Activated CD8-positive, alpha-beta T cell treated with anti-CD3 and anti-CD28 coated beads for 36 hours (primary cell): Measurements from ENCODE around the gene OLFML2A. TPM values are rescaled to one million over a fixed set of nuclear protein-coding genes. Genes with fewer than 3 reads are reported as not detected.

ENCODE experiments used
- ATAC-seq: fragments of 200-7000 bp; cut with Tn5 transposase; one replicate; pipeline ENCODE4 v1.10.0; 2021; ENCODE audit warnings: mild to moderate bottlenecking, moderate library complexity
- CTCF ChIA-PET: fragments of 350-600 bp; sonication (Branson Sonifier 250); formaldehyde crosslinking; loops from one replicate; lab custom pipeline; 2021; ENCODE audit warnings: antibody characterized with exemption; lab: Charles Lee
- POLR2A ChIA-PET: fragments of 350-600 bp; sonication (Branson Sonifier 250); formaldehyde crosslinking; loops from one replicate; lab custom pipeline; 2021; ENCODE audit warnings: antibody characterized with exemption; lab: Charles Lee
- DNase-seq: peaks from one replicate; pipeline ENCODE4 v3.0.0-alpha.2; 2020
- H3K27ac Mint-ChIP-seq: one replicate; pipeline ENCODE4 v1.8.0; 2021; ENCODE audit warnings: mild to moderate bottlenecking, mixed read lengths
- H3K27me3 Mint-ChIP-seq: one replicate; pipeline ENCODE4 v1.8.0; 2021; ENCODE audit warnings: mixed read lengths
- H3K36me3 Mint-ChIP-seq: one replicate; pipeline ENCODE4 v1.8.0; 2021; ENCODE audit warnings: low read depth, mixed read lengths
- H3K4me1 Mint-ChIP-seq: one replicate; pipeline ENCODE4 v1.8.0; 2021; ENCODE audit warnings: low read depth, mixed read lengths
- H3K4me3 Mint-ChIP-seq: one replicate; pipeline ENCODE4 v1.8.0; 2021; ENCODE audit warnings: mild to moderate bottlenecking, moderate library complexity, mixed read lengths
- H3K9me3 Mint-ChIP-seq: one replicate; pipeline ENCODE4 v1.8.0; 2021; ENCODE audit warnings: mixed read lengths
- intact Hi-C: fragments of 100-400 bp; cut with micrococcal nuclease; formaldehyde crosslinking; loops from one replicate; pipeline ENCODE4 v1.10.0; 2022
- total RNA-seq, 2 experiments: library from RNA; stranded (reverse); gene quantifications; one replicate each; pipeline ENCODE4 v1.2.3, GENCODE V29; 2021
- TF ChIP-seq, protein P1 (sequence below): fragments of 200-600 bp; IDR thresholded peaks from one replicate; pipeline ENCODE4 v1.8.0; 2022; ENCODE audit warnings: antibody characterized with exemption, mild to moderate bottlenecking

Gene OLFML2A
- total RNA-seq, 2 experiments from 2014 or later = not detected

DNA sequence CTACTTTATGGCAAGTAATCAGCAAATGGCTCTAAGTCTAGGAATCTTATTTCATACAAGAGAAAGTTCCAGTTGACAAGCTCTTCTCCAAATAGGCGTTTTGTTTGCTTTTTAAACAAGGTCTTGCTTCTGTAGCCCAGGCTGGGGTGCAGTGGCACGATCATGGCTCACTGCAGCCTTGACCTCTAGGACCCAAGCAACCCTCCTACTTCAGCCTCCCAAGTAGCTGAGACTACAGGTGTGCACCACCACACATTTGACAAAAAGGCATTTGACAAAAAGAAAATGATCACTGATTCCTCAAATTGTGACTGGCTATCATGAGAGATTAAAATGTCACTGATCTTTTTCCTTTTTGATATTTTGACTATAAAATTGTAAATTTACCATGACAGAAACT is 37.6 kb upstream of the OLFML2A start:
- ATAC-seq = no peak
- CTCF ChIA-PET = interaction anchor here (0.7 kb wide), 1 partner anchor 27 kb away, joined by 3 read pairs; no protein-coding TSS in a partner anchor

GRCh38 chr9:124741149-124741548 is 35.8 kb upstream of the OLFML2A start:
- intact Hi-C loops = no loop called here
- Mint-ChIP-seq H3K27me3 (peaks cover 9% of the 10 kb centered on the region), H3K9me3 (no peaks in the 10 kb centered on the region), H3K4me1 (peaks cover 10% of the 10 kb centered on the region), H3K36me3 (no peaks in the 10 kb centered on the region), H3K4me3 (no peak overlapping the region), H3K27ac (no peak overlapping the region)
- ATAC-seq (no peak), DNase-seq (no peak)
- TF ChIP-seq, protein P1, sequence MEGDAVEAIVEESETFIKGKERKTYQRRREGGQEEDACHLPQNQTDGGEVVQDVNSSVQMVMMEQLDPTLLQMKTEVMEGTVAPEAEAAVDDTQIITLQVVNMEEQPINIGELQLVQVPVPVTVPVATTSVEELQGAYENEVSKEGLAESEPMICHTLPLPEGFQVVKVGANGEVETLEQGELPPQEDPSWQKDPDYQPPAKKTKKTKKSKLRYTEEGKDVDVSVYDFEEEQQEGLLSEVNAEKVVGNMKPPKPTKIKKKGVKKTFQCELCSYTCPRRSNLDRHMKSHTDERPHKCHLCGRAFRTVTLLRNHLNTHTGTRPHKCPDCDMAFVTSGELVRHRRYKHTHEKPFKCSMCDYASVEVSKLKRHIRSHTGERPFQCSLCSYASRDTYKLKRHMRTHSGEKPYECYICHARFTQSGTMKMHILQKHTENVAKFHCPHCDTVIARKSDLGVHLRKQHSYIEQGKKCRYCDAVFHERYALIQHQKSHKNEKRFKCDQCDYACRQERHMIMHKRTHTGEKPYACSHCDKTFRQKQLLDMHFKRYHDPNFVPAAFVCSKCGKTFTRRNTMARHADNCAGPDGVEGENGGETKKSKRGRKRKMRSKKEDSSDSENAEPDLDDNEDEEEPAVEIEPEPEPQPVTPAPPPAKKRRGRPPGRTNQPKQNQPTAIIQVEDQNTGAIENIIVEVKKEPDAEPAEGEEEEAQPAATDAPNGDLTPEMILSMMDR = no peak
- ChIA-PET POLR2A (no interaction called here), CTCF (no interaction called here)

More for the DNA sequence above, 37.6 kb upstream of the OLFML2A start:
- Mint-ChIP-seq H3K27me3 (peaks cover 5% of the 10 kb centered on the region), H3K36me3 (no peaks in the 10 kb centered on the region), H3K4me1 (peaks cover 20% of the 10 kb centered on the region), H3K9me3 (no peaks in the 10 kb centered on the region), H3K4me3 (no peak overlapping the region), H3K27ac (no peak overlapping the region)
- POLR2A ChIA-PET = no interaction called here
- TF ChIP-seq, protein P1 = no peak
- no peak for DNase-seq
- intact Hi-C loops = no loop called here

DNA sequence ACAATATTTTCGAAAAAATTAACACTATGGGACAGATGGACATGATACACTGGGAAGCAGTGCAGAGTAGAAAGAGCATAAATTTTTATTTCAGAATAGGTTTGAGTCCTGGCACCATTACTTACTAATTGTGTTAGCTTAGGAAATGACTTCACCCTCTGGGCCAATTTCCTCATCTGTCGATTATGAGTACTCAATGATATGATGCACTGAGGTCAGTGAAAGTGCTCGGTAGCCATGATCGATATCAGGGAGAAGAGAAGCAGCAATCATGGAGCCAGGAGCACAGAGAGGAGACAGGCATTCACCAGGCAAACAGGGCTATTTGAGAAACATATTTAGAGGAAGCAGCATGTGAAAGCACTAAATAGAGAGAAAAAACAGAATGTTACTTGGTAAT is 35.3 kb upstream of the OLFML2A start:
- no peaks in the 10 kb centered on the region for H3K36me3 Mint-ChIP-seq

DNA sequence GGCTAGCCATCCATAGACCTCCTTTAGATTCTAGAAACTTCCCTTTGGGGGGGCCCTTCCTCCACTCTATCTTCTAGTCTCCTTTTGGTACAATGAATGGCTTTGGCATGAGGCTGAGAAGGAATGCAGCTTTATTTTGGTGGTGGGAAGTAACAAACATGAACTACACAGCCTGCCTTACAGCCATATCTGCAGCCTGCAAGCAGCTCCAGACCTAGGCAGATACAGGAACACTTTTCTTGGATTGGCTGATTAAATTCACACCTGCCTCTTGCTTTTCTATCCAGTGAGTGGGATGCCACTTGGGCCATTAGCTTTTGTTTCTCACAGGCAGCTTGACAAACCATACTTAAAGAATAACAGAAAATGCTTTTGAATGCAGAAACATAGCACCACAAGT is 34.0 kb upstream of the OLFML2A start:
- Mint-ChIP-seq H3K4me1 (peaks cover 10% of the 10 kb centered on the region), H3K36me3 (no peaks in the 10 kb centered on the region), H3K27me3 (peaks cover 10% of the 10 kb centered on the region), H3K27ac (no peak overlapping the region), H3K4me3 (no peak overlapping the region), H3K9me3 (no peaks in the 10 kb centered on the region)
- ChIA-PET POLR2A (no interaction called here), CTCF (interaction anchor here (0.9 to 1.8 kb wide), 5 partner anchors 9 to 31 kb away, joined by 3 to 6 read pairs (median 4); no protein-coding TSS in a partner anchor)
- DNase-seq = no peak
- TF ChIP-seq, protein P1 = no peak
- no peak for ATAC-seq
- intact Hi-C loops = no loop called here

More for the DNA sequence above, 35.3 kb upstream of the OLFML2A start:
- Mint-ChIP-seq H3K4me1 (peaks cover 10% of the 10 kb centered on the region), H3K27ac (no peak overlapping the region), H3K4me3 (no peak overlapping the region), H3K27me3 (peaks cover 7% of the 10 kb centered on the region), H3K9me3 (no peaks in the 10 kb centered on the region)
- DNase-seq (no peak), ATAC-seq (no peak)
- POLR2A ChIA-PET = no interaction called here
- CTCF ChIA-PET = no interaction called here
- TF ChIP-seq, protein P1 = no peak
- intact Hi-C loops = no loop called here

DNA sequence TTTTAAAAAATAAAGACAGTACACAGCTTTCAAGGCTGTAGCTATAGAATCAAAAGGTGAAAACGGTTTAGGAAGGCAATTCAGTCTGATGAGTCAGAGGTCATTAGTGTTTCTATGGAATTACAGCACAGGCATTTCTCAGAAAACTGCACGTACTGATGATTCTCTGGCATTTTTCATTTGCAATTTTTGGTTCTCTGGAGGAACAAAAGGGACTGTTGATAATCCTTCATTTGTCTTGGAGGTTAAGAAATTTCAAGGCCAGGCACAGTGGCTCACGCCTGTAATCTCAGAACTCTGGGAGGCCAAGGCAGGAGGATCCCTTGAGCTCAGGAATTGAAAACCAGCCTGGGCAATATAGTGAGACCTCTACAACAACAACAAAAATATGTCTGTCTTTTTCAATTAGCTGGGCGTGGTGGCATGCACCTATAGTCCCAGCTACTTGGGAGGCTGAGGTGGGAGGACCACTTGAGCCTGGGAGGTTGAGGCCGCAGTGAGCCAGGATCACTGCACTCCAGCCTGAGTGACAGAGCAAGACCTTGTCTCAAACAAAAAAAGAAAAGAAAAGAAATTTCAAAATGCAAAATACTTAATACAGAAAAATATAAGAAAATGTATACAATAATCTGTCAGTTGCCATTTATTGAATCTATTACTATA is 33.1 kb upstream of the OLFML2A start:
- ATAC-seq = no peak
- no peaks in the 10 kb centered on the region for H3K36me3 Mint-ChIP-seq
- CTCF ChIA-PET = interaction anchor here (0.9 to 1.8 kb wide), 6 partner anchors 8 to 127 kb away, joined by 3 to 6 read pairs (median 4); no protein-coding TSS in a partner anchor

More for the DNA sequence above, 33.1 kb upstream of the OLFML2A start:
- Mint-ChIP-seq H3K4me3 (no peak overlapping the region), H3K4me1 (peaks cover 10% of the 10 kb centered on the region), H3K9me3 (no peaks in the 10 kb centered on the region), H3K27me3 (peaks cover 10% of the 10 kb centered on the region), H3K27ac (no peak overlapping the region)
- TF ChIP-seq, protein P1 = no peak
- POLR2A ChIA-PET = interaction anchor here (0.6 kb wide), 1 partner anchor 336 kb away, joined by 3 read pairs; no protein-coding TSS in a partner anchor
- intact Hi-C loops = no loop called here
- DNase-seq = no peak
